Glutamatergic neuron (in vitro differentiated cells): Measurements from ENCODE around the gene TMEM144. TPM values are rescaled to one million over a fixed set of nuclear protein-coding genes. Genes with fewer than 3 reads are reported as not detected.

Experiments
- DNase-seq: peaks from one replicate; pipeline ENCODE4 v3.0.0; 2022
- H3K27ac Mint-ChIP-seq: one replicate; pipeline ENCODE4 v1.8.0; 2020; ENCODE audit warnings: mild to moderate bottlenecking, mixed read lengths, inconsistent platforms; ENCODE audit not compliant: unreplicated experiment
- H3K27me3 Mint-ChIP-seq: one replicate; pipeline ENCODE4 v1.8.0; 2020; ENCODE audit warnings: mild to moderate bottlenecking, moderate library complexity, mixed read lengths, inconsistent platforms; ENCODE audit not compliant: unreplicated experiment
- H3K36me3 Mint-ChIP-seq: one replicate; pipeline ENCODE4 v1.8.0; 2020; ENCODE audit warnings: mild to moderate bottlenecking, mixed read lengths, inconsistent platforms; ENCODE audit not compliant: unreplicated experiment
- H3K4me1 Mint-ChIP-seq: one replicate; pipeline ENCODE4 v1.8.0; 2020; ENCODE audit warnings: mild to moderate bottlenecking, low read depth, mixed read lengths, inconsistent platforms; ENCODE audit not compliant: unreplicated experiment
- H3K4me3 Mint-ChIP-seq: one replicate; pipeline ENCODE4 v1.8.0; 2020; ENCODE audit warnings: mild to moderate bottlenecking, mixed read lengths, inconsistent platforms; ENCODE audit not compliant: unreplicated experiment
- H3K9me3 Mint-ChIP-seq: one replicate; pipeline ENCODE4 v1.8.0; 2020; ENCODE audit warnings: mild to moderate bottlenecking, moderate library complexity, mixed read lengths, inconsistent platforms; ENCODE audit not compliant: unreplicated experiment
- CTCF ChIP-seq: fragments of 200-600 bp; sonication (generic); IDR thresholded peaks from one replicate; pipeline ENCODE4 v1.5.0; 2021; ENCODE audit not compliant: partially characterized antibody, unreplicated experiment
- total RNA-seq: library from RNA; stranded (reverse); fragmentation: NEBNext Ultra II Directional; extraction: Animal tissue kit (Norgen Biotek cat#: 25700); gene quantifications from one replicate; pipeline ENCODE4 v1.2.1, GENCODE V29; 2021; ENCODE audit not compliant: unreplicated experiment

The TMEM144 gene
- total RNA-seq, 1 donor from 2014 or later, result not detected

- H3K9me3 Mint-ChIP-seq, result no peaks in the 10 kb centered on the region
- H3K4me1 Mint-ChIP-seq, result no peaks in the 10 kb centered on the region
- peaks cover 7% of the 10 kb centered on the region for H3K27me3 Mint-ChIP-seq
- no peaks in the 10 kb centered on the region for H3K36me3 Mint-ChIP-seq
- H3K4me3 Mint-ChIP-seq, result no peak overlapping the region
- no peak for DNase-seq
- no peak overlapping the region for H3K27ac Mint-ChIP-seq
- no peak for TF ChIP-seq CTCF
Observed at GRCh38 chr4:158179465-158179864, 30.8 kb upstream of the TMEM144 start.

GRCh38 chr4:158181906-158182305 lies 28.4 kb upstream of the TMEM144 start:
- no peak overlapping the region for H3K27ac Mint-ChIP-seq
- TF ChIP-seq CTCF, result no peak
- no peaks in the 10 kb centered on the region for H3K4me1 Mint-ChIP-seq
- DNase-seq, result no peak
- peaks cover 7% of the 10 kb centered on the region for H3K27me3 Mint-ChIP-seq
- H3K36me3 Mint-ChIP-seq, result no peaks in the 10 kb centered on the region
- no peaks in the 10 kb centered on the region for H3K9me3 Mint-ChIP-seq
- no peak overlapping the region for H3K4me3 Mint-ChIP-seq

GRCh38 chr4:158182736-158183135 lies 27.6 kb upstream of the TMEM144 start:
- no peaks in the 10 kb centered on the region for H3K9me3 Mint-ChIP-seq

GRCh38 chr4:158186815-158187214 lies 23.5 kb upstream of the TMEM144 start:
- no peak overlapping the region for H3K4me3 Mint-ChIP-seq
- H3K27me3 Mint-ChIP-seq, result no peaks in the 10 kb centered on the region
- no peak overlapping the region for H3K27ac Mint-ChIP-seq
- H3K4me1 Mint-ChIP-seq, result no peaks in the 10 kb centered on the region
- no peak for DNase-seq
- no peaks in the 10 kb centered on the region for H3K36me3 Mint-ChIP-seq
- no peaks in the 10 kb centered on the region for H3K9me3 Mint-ChIP-seq
- no peak for TF ChIP-seq CTCF

More at GRCh38 chr4:158182736-158183135, 27.6 kb upstream of the TMEM144 start:
- DNase-seq, result no peak
- no peak for TF ChIP-seq CTCF
- H3K4me3 Mint-ChIP-seq, result no peak overlapping the region
- no peaks in the 10 kb centered on the region for H3K36me3 Mint-ChIP-seq
- H3K27me3 Mint-ChIP-seq, result peaks cover 6% of the 10 kb centered on the region
- no peak overlapping the region for H3K27ac Mint-ChIP-seq
- no peaks in the 10 kb centered on the region for H3K4me1 Mint-ChIP-seq

- DNase-seq, result no peak
- no peak for TF ChIP-seq CTCF
- Mint-ChIP-seq H3K36me3 (no peaks in the 10 kb centered on the region), H3K27me3 (no peaks in the 10 kb centered on the region), H3K9me3 (no peaks in the 10 kb centered on the region), H3K4me3 (no peak overlapping the region), H3K27ac (no peak overlapping the region), H3K4me1 (no peaks in the 10 kb centered on the region)
Observed at GRCh38 chr4:158189422-158189821, 20.9 kb upstream of the TMEM144 start.
